ENCODE measurements around the gene TMEM252. TPM values are rescaled to one million over a fixed set of nuclear protein-coding genes. Genes with fewer than 3 reads are reported as not detected.

Gene TMEM252
- total and polyA plus RNA-seq, 2 donors (not counting 1 experiment from before 2014, with no cell fraction given): not detected

DNA sequence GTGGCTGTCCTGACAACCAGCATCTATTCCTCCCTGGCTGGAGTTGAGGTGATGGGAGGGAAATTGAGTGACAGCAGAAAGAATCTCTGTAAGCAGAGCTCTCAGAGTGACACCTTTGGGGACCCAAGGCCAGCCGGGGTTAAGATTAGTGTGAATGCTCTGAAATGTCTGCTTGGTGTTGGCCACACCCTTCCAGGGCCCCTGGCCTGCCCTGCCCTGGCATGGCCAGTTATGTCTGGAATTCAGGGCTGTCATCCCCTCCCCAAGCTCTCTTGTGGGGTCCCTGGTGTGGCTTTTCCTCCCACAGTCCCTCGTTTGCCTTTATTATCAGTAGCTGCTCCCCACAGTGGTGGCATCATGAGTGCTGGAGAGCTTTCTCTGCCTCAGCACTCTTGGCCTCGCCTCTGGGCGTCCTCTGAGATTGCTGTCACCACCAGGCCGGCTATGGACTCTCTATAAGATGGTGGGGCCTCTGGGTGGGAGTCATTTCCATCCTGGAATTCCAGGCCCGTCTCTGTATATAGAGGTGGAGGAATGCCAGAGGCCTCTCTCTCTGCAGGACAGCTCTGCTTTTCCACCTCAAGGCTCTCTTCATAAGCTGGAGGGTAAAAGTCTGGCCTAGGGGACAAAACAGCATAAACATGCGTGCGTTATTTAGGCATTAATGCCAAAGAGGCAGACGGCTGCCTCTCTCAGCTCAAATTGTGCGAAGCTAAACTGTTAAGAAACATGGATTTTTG lies 3.6 kb downstream of the TMEM252 start:
- intact Hi-C loops (cut with micrococcal nuclease): no loop called here
- Histone ChIP-seq H3K36me3 (replicated peaks in 1 of 2; ENCODE audit: control extremely low read depth in 1 of 2, control insufficient read depth in 1 of 2, extremely low read depth in 1 of 2, insufficient read depth in 2 of 2, low read length in 1 of 2) (no peaks in the 10 kb centered on the region), H3K4me3 (ENCODE audit: control extremely low read depth in 1 of 5, extremely low read depth in 1 of 5, insufficient read depth in 1 of 5, low read depth in 2 of 5, low read length in 4 of 5) (no peak overlapping the region), H3K9me3 (ENCODE audit: control extremely low read depth in 1 of 3, control insufficient read depth in 2 of 3, insufficient read depth in 1 of 3, low read length in 2 of 3) (no peaks in the 10 kb centered on the region), H4K20me1 (ENCODE audit: control insufficient read depth, insufficient read depth, low read length, poor library complexity, severe bottlenecking) (no peaks in the 10 kb centered on the region), H3K79me2 (ENCODE audit: control insufficient read depth, insufficient read depth, low read length) (no peaks in the 10 kb centered on the region), H3K27ac (ENCODE audit: low read length in 2 of 2) (no peak overlapping the region), H3K9ac (ENCODE audit: low read length) (no peak overlapping the region), H3K4me2 (replicated peaks; ENCODE audit: low read depth, low read length, poor library complexity, severe bottlenecking) (no peak overlapping the region), H3K27me3 (replicated peaks in 1 of 4; ENCODE audit: control extremely low read depth in 1 of 4, control insufficient read depth in 3 of 4, insufficient read depth in 4 of 4, low read length in 3 of 4) (no peaks in the 10 kb centered on the region), H2AFZ (ENCODE audit: insufficient read depth, low read depth, low read length, poor library complexity, severe bottlenecking) (no peak overlapping the region), H3K4me1 (ENCODE audit: control insufficient read depth in 2 of 2, insufficient read depth in 2 of 2, low read length in 2 of 2) (no peaks in the 10 kb centered on the region)
- no peak for TF ChIP-seq EZH2 (IDR thresholded peaks at IDR 0.05; ENCODE audit: borderline replicate concordance, insufficient read depth, low read depth, low read length, poor library complexity, severe bottlenecking)
- no peak for TF ChIP-seq CTCF (IDR thresholded peaks at IDR 0.05)
- peaks cover 5% of the 10 kb centered on the region for H3K4me1 Mint-ChIP-seq
- no peak overlapping the region for H3K4me3 Mint-ChIP-seq
- 92% methylated on average over 10 of the region's 10 CpGs for WGBS (ENCODE audit: insufficient coverage)
- CTCF ChIA-PET: no interaction called here
- ATAC-seq (ENCODE audit: low read depth): no peak
- no peak overlapping the region for H3K27ac Mint-ChIP-seq
- POLR2A ChIA-PET: no interaction called here
- DNase-seq: no peak
- H3K27me3 Mint-ChIP-seq: no peaks in the 10 kb centered on the region
- H3K9me3 Mint-ChIP-seq (ENCODE audit: insufficient read depth): no peaks in the 10 kb centered on the region

- Mint-ChIP-seq H3K4me3 (no peak overlapping the region), H3K9me3 (ENCODE audit: insufficient read depth) (no peaks in the 10 kb centered on the region), H3K27me3 (peaks cover 6% of the 10 kb centered on the region), H3K4me1 (no peaks in the 10 kb centered on the region), H3K27ac (no peak overlapping the region)
- Histone ChIP-seq H3K9ac (ENCODE audit: low read length) (no peak overlapping the region), H3K27me3 (replicated peaks in 1 of 4; ENCODE audit: control extremely low read depth in 1 of 4, control insufficient read depth in 3 of 4, insufficient read depth in 4 of 4, low read length in 3 of 4) (peaks cover 0 to 8% (median 0%) of the 10 kb centered on the region in 4 experiments), H3K4me3 (ENCODE audit: control extremely low read depth in 1 of 5, extremely low read depth in 1 of 5, insufficient read depth in 1 of 5, low read depth in 2 of 5, low read length in 4 of 5) (no peak overlapping the region), H3K4me1 (ENCODE audit: control insufficient read depth in 2 of 2, insufficient read depth in 2 of 2, low read length in 2 of 2) (no peaks in the 10 kb centered on the region), H3K9me3 (ENCODE audit: control extremely low read depth in 1 of 3, control insufficient read depth in 2 of 3, insufficient read depth in 1 of 3, low read length in 2 of 3) (no peaks in the 10 kb centered on the region), H2AFZ (ENCODE audit: insufficient read depth, low read depth, low read length, poor library complexity, severe bottlenecking) (no peak overlapping the region), H3K36me3 (replicated peaks in 1 of 2; ENCODE audit: control extremely low read depth in 1 of 2, control insufficient read depth in 1 of 2, extremely low read depth in 1 of 2, insufficient read depth in 2 of 2, low read length in 1 of 2) (no peaks in the 10 kb centered on the region), H3K27ac (ENCODE audit: low read length in 2 of 2) (no peak overlapping the region), H4K20me1 (ENCODE audit: control insufficient read depth, insufficient read depth, low read length, poor library complexity, severe bottlenecking) (no peaks in the 10 kb centered on the region), H3K79me2 (ENCODE audit: control insufficient read depth, insufficient read depth, low read length) (no peaks in the 10 kb centered on the region), H3K4me2 (replicated peaks; ENCODE audit: low read depth, low read length, poor library complexity, severe bottlenecking) (no peak overlapping the region)
- ChIA-PET POLR2A (no interaction called here), CTCF (no interaction called here)
- ATAC-seq (ENCODE audit: low read depth) (no peak), DNase-seq (no peak)
- 95% methylated on average over 2 of the region's 3 CpGs for WGBS (ENCODE audit: insufficient coverage)
- intact Hi-C loops (cut with micrococcal nuclease): no loop called here
- TF ChIP-seq EZH2 (IDR thresholded peaks at IDR 0.05; ENCODE audit: borderline replicate concordance, insufficient read depth, low read depth, low read length, poor library complexity, severe bottlenecking) (no peak), CTCF (IDR thresholded peaks at IDR 0.05) (no peak)
Measured at GRCh38 chr9:68533678-68534077, 7.0 kb downstream of the TMEM252 start.
